Spinal cord (tissue), 10 donors: ENCODE results near the gene CTDP1. TPM values are rescaled to one million over a fixed set of nuclear protein-coding genes. Genes with fewer than 3 reads are reported as not detected.

ENCODE experiments used
- DNase-seq, 6 donors: peaks; one replicate each; pipeline versions ENCODE4 v3.0.0 to v3.0.0-alpha.2; 2013 to 2015; ENCODE audit warnings: low spot score in 6 of 6, low read depth in 4 of 6
- H3K27ac ChIP-seq: one replicate; pipeline ENCODE4 v1.5.1; 2013; ENCODE audit warnings: low read depth, low read length, control low read depth
- H3K27me3 ChIP-seq: one replicate; pipeline ENCODE4 v1.6.1; 2013; ENCODE audit warnings: low read length; ENCODE audit not compliant: control insufficient read depth, insufficient read depth
- H3K36me3 ChIP-seq: one replicate; pipeline ENCODE4 v1.6.1; 2013; ENCODE audit warnings: low read length; ENCODE audit not compliant: control insufficient read depth, insufficient read depth
- H3K4me1 ChIP-seq: one replicate; pipeline ENCODE4 v1.6.1; 2013; ENCODE audit warnings: low read length; ENCODE audit not compliant: control insufficient read depth, insufficient read depth
- H3K4me3 ChIP-seq: one replicate; pipeline ENCODE4 v1.5.1; 2013; ENCODE audit warnings: low read depth, low read length, control low read depth
- H3K9me3 ChIP-seq: one replicate; pipeline ENCODE4 v1.6.1; 2013; ENCODE audit warnings: low read length; ENCODE audit not compliant: control insufficient read depth, insufficient read depth
- WGBS: methylation state at CpG from one replicate; pipeline ENCODE4 v1.1.5; 2013; ENCODE audit warnings: missing lambda C conversion rate; ENCODE audit not compliant: insufficient coverage; 5-methylcytosine and 5-hydroxymethylcytosine counted together
- long read RNA-seq, 4 donors: transcript quantifications; one replicate each; lab custom pipeline, GENCODE V29; 2026
- polyA plus RNA-seq, 2 donors: library from polyadenylated mRNA; unstranded; fragments of 120-200 nt; gene quantifications; one replicate each; pipeline ENCODE4 v1.2.1, GENCODE V29; 2013; ENCODE audit not compliant: insufficient read length in 2 of 2
- total RNA-seq, 2 donors: library from RNA; depleted of rRNA in 1 of 2; stranded (reverse); fragments of 120-200 nt in 1 of 2; fragments of >200 nt in 1 of 2; gene quantifications; one replicate each; pipeline versions ENCODE4 v1.2.3 to v1.2.4, GENCODE V29; 2013 to 2014
- donor health status: healthy.

The CTDP1 gene, protein sequence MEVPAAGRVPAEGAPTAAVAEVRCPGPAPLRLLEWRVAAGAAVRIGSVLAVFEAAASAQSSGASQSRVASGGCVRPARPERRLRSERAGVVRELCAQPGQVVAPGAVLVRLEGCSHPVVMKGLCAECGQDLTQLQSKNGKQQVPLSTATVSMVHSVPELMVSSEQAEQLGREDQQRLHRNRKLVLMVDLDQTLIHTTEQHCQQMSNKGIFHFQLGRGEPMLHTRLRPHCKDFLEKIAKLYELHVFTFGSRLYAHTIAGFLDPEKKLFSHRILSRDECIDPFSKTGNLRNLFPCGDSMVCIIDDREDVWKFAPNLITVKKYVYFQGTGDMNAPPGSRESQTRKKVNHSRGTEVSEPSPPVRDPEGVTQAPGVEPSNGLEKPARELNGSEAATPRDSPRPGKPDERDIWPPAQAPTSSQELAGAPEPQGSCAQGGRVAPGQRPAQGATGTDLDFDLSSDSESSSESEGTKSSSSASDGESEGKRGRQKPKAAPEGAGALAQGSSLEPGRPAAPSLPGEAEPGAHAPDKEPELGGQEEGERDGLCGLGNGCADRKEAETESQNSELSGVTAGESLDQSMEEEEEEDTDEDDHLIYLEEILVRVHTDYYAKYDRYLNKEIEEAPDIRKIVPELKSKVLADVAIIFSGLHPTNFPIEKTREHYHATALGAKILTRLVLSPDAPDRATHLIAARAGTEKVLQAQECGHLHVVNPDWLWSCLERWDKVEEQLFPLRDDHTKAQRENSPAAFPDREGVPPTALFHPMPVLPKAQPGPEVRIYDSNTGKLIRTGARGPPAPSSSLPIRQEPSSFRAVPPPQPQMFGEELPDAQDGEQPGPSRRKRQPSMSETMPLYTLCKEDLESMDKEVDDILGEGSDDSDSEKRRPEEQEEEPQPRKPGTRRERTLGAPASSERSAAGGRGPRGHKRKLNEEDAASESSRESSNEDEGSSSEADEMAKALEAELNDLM
- 10 to 100 TPM; 11.3 to 13.1 TPM for total RNA-seq
- polyA plus RNA-seq = 10 to 100 TPM; 15.7 to 16.2 TPM
- long read RNA-seq, donor 1, full-length matches to known transcripts = 3 of 3 reads
- long read RNA-seq, donor 1, partial matches to known transcripts = 0 of 3 reads
- long read RNA-seq, donor 1, other reads (novel, unspliced or antisense) = 0 of 3 reads
- long read RNA-seq, donor 2 = 0 reads
- long read RNA-seq, donor 3 = 0 reads
- long read RNA-seq, donor 4, full-length matches to known transcripts = 3 of 3 reads
- long read RNA-seq, donor 4, partial matches to known transcripts = 0 of 3 reads
- long read RNA-seq, donor 4, other reads (novel, unspliced or antisense) = 0 of 3 reads

DNA sequence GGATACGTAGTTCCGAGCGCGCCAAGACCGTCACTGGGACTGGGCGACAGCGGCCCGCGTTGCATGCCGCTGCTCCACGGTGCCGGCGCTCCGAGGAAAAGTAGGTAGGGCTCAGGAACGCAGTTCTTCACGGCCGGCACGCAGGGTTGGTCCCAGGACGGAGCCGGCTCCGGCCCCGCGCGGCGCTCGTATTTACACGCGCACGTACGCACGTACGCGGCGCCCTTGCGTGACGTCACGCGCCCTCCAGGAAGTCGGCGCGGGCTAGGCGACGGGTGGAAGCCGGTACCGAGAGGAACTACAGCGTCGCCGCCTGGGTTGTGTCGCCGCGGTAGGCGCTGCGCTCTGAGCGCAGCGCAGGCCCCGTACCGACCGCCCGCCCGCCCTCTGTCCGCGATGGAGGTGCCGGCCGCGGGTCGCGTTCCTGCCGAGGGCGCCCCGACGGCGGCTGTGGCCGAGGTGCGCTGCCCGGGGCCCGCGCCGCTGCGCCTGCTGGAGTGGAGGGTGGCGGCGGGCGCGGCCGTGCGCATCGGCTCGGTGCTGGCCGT lies at the start of gene CTDP1:
Gene CTDP1 (plus strand): TSS at position 252 of the 548 bp plus-strand sequence. CDS start 145 bp downstream, at position 397.
- H3K9me3 ChIP-seq = no peaks in the 10 kb centered on the region
- peak in 5 of 6 donors; percentile 86 to 98 (median 89) for DNase-seq
- H3K4me1 ChIP-seq = peaks cover 25% of the 10 kb centered on the region
- H3K27ac ChIP-seq = peak within 1 kb of the TSS; percentile 99
- H3K27me3 ChIP-seq = no peaks in the 10 kb centered on the region
- peak within 1 kb of the TSS; percentile 91 for H3K4me3 ChIP-seq
- under 1% methylated on average over 88 of the region's 88 CpGs for WGBS
- peaks cover 12% of the 10 kb centered on the region for H3K36me3 ChIP-seq

DNA sequence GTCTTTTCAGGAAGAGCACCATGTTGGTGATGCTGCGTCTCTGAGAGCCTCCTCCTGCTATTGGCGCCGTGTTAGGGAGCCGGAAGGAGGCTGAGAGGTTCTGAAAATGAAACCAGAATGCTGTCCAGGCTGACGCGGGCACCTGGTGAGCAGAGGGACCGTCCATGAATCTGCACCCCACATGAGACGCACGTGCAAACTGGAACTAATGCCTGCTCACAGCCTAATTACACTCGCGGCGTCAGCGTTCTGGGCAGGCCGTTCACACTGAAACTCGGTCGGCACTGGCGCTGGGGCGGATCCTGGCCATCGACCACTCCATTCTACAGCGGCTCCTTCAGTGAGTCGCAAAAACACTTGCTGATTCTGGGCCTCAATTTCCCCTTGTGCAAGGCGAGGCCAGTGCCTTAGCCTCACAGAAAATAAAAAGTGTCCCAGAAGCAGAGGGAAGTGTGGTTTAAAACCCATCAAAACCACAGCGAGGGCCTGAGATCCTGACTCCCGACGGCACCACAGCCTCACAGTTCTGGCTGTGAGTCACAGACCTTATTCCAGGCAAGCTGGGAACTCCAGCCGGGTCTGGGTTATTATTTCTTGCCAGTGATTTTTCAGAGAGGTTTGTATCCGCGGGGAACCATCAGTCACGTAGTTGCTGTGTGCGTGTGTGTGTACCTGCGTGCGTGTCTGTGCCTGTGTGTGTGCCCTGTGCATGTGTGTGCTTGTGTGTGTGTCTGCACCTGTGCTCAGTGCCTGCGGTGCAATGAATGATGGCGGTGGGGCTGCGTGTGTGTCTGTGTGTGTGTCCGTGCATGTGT lies 49.1 kb upstream of the CTDP1 start:
- H3K27me3 ChIP-seq = no peaks in the 10 kb centered on the region
- H3K36me3 ChIP-seq = no peaks in the 10 kb centered on the region
- no peak overlapping the region for H3K27ac ChIP-seq
- WGBS = 75% methylated on average over 34 of the region's 36 CpGs
- peaks cover 12% of the 10 kb centered on the region for H3K4me1 ChIP-seq
- no peaks in the 10 kb centered on the region for H3K9me3 ChIP-seq
- H3K4me3 ChIP-seq = no peak overlapping the region
- no peak for DNase-seq

DNA sequence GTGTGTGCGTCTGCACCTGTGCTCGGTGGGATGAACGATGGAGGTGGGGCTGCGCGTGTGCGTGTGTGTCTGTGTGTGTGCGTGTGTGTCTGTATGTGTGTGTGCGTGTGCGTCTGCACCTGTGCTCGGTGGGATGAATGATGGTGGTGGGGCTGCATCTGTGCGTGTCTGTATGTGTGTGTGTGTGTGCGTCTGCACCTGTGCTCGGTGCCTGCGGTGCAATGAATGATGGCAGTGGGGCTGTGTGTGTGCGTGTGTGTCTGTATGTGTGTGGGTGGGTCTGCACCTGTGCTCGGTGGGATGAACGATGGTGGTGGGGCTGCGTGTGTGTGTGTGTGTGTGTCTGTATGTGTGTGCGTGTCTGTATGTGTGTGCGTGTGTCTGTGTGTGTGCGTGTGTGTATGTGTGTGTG lies 48.5 kb upstream of the CTDP1 start:
- 92% methylated on average over 21 of the region's 21 CpGs for WGBS
- H3K36me3 ChIP-seq = no peaks in the 10 kb centered on the region
- no peak overlapping the region for H3K4me3 ChIP-seq
- H3K9me3 ChIP-seq = no peaks in the 10 kb centered on the region
- peaks cover 6% of the 10 kb centered on the region for H3K4me1 ChIP-seq
- H3K27ac ChIP-seq = no peak overlapping the region
- H3K27me3 ChIP-seq = no peaks in the 10 kb centered on the region
- no peak for DNase-seq

DNA sequence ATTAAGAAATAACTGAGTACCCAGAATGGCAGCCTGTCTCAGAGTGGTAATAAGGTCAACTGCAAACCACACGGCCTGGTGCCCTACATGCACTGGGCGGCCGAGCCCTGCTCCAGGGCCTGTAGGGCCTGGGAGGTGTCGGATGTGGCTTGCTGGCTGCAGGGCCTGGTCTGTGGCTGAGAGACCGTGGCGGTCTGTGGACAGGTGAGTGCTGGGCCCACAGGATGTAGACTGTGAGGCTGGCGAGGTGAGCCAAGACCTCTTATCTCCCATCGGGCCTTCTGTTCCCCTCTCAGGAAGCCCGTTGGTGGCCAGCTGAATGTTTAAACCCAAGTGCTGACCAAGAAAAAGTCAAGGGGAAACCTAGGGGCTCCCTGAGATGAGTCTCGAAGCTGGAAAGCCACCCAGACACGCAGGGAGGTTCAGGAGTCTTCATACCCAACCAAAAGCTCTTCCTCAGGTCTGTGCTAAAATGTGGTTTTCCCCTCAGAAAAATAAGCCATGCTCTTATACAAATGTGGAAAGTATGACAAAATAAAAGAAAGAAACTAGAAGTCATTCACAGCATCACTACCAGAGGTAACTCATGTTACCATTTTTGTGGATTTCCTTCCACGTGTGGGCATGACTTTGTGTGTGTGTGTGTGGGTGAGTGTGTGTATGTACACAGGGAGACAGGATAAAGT lies 47.7 kb upstream of the CTDP1 start:
- no peak for DNase-seq
- Histone ChIP-seq H3K36me3 (no peaks in the 10 kb centered on the region), H3K4me3 (no peak overlapping the region), H3K27me3 (no peaks in the 10 kb centered on the region), H3K9me3 (no peaks in the 10 kb centered on the region), H3K4me1 (peaks cover 2% of the 10 kb centered on the region), H3K27ac (no peak overlapping the region)
- WGBS = 94% methylated on average over 9 of the region's 12 CpGs

DNA sequence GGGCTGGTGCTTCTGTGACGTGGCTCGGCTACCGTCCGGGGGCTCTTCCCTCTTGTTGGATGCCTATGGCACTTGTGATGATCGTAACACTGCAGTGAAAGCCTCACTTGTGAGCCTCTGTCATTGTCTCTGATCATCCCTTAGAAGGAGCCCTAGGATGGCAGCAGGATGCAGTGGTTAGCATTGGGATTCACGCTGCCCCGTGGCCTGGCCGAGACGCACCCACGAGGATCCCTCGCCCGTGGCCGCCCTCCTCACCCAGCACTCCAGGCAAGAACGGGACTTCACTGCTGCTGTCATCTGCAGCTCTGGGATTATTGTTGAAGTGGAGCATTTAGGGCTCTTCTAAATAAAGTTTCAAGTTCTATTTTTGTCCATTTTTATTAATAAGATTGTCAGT lies 46.8 kb upstream of the CTDP1 start:
- H3K9me3 ChIP-seq = no peaks in the 10 kb centered on the region
- peaks cover 2% of the 10 kb centered on the region for H3K4me1 ChIP-seq
- H3K4me3 ChIP-seq = no peak overlapping the region
- no peaks in the 10 kb centered on the region for H3K36me3 ChIP-seq
- 95% methylated on average over 13 of the region's 14 CpGs for WGBS
- no peak for DNase-seq
- no peak overlapping the region for H3K27ac ChIP-seq
- H3K27me3 ChIP-seq = peaks cover 7% of the 10 kb centered on the region

DNA sequence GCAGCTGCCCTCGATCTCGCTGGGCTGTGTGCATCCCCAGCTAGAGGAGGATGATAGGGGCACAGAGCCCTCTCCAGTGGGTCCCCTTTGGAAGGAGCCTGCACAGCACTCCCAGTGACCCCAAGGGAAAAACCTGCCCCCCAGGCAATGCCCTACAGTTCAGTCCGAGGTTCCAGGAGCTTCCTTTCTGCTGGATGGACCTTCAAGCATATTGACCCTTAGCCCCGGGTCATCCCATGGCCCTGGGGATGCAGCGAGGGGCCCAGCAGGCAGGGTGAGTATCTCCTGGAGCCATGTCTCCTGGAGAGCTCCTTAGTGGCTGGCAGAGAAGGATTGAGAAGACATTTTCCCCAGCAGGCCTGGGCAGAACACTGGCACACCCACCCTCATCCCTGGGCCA lies 45.4 kb upstream of the CTDP1 start:
- peaks cover 21% of the 10 kb centered on the region for H3K27me3 ChIP-seq

DNA sequence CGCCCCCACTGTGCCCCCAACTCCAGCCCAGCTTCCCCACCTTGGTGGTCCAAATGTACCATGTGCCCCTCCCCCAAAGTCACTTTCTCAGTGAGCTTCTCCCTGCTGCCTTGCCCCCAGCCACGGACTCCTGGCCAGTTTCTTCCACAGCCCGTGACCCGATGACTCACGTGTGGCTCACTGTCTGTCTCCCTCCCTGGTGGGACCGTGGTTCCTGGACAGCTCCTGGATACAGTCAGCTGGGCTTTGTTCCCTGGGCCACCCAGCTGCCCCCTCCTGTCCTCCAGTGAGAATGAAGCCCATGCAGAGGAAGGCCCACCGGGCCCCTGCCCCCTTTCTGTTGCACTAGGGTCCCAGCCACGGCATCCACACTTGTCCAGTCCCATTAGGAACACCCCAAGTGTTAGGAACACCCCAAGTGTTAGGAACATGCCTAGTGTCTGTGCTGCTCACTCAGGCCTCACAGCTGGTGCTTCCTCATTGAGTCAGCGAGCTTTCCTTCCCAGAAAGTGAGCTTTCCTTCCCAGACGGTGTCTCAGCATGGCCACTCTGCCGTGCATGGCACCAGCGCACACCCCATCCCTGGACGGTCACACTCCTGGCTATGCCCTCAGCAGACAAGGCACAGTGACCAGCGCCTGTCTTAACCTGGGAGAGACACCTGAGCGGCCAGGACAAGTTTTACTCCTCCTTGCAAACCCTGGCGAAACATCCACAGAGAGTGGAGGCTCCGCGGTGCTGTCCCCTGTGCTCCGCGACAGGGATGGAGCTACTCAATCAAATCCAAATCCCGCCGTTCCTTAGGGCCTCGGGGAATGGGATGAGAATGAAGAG lies 44.8 kb upstream of the CTDP1 start:
- Histone ChIP-seq H3K36me3 (no peaks in the 10 kb centered on the region), H3K27me3 (peaks cover 24% of the 10 kb centered on the region), H3K27ac (no peak overlapping the region), H3K4me1 (peaks cover 12% of the 10 kb centered on the region), H3K9me3 (no peaks in the 10 kb centered on the region), H3K4me3 (no peak overlapping the region)
- no peak for DNase-seq
- WGBS = 89% methylated on average over 20 of the region's 23 CpGs

More for the DNA sequence above, 45.4 kb upstream of the CTDP1 start:
- H3K36me3 ChIP-seq = no peaks in the 10 kb centered on the region
- H3K27ac ChIP-seq = no peak overlapping the region
- DNase-seq = no peak
- H3K9me3 ChIP-seq = no peaks in the 10 kb centered on the region
- H3K4me3 ChIP-seq = no peak overlapping the region
- 91% methylated on average over 5 of the region's 5 CpGs for WGBS
- H3K4me1 ChIP-seq = peaks cover 11% of the 10 kb centered on the region

DNA sequence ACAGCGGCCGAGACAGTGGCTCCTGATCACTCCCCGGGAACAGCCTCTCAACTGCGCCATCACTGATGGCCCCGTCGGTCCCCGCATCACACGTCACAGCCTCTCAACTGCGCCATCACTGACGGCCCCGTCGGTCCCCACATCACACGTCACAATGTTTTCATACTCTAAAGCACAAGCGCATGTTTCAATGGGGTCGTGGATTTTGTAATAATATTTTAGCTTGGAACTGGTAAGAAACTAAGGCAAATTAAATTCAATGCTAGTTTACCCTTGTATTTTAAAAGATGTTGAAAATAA lies 44.2 kb upstream of the CTDP1 start:
- Histone ChIP-seq H3K4me3 (no peak overlapping the region), H3K36me3 (no peaks in the 10 kb centered on the region), H3K9me3 (no peaks in the 10 kb centered on the region), H3K27me3 (peaks cover 29% of the 10 kb centered on the region), H3K27ac (no peak overlapping the region), H3K4me1 (peaks cover 15% of the 10 kb centered on the region)
- DNase-seq = no peak
- 98% methylated on average over 6 of the region's 15 CpGs for WGBS
